HFFc6 (cell line): Measurements from ENCODE around the gene IFFO2. TPM values are rescaled to one million over a fixed set of nuclear protein-coding genes. Genes with fewer than 3 reads are reported as not detected.

Source experiments
- DNase-seq: peaks from one replicate; pipeline ENCODE4 v3.0.0-alpha.2; 2018
- H3K27ac Mint-ChIP-seq: 2 replicates; pipeline ENCODE4 v1.8.0; 2020; ENCODE audit warnings: mild to moderate bottlenecking, mixed read lengths
- H3K27me3 Mint-ChIP-seq: 2 replicates; pipeline ENCODE4 v1.8.0; 2021; ENCODE audit warnings: mild to moderate bottlenecking, moderate library complexity, mixed read lengths; ENCODE audit not compliant: insufficient read depth
- H3K36me3 Mint-ChIP-seq: 2 replicates; pipeline ENCODE4 v1.8.0; 2021; ENCODE audit warnings: low read depth, mixed read lengths
- H3K4me1 Mint-ChIP-seq: 2 replicates; pipeline ENCODE4 v1.8.0; 2020; ENCODE audit warnings: low read depth, mixed read lengths
- H3K4me3 Mint-ChIP-seq: 2 replicates; pipeline ENCODE4 v1.8.0; 2020; ENCODE audit warnings: mild to moderate bottlenecking, moderate library complexity, mixed read lengths
- H3K9me3 Mint-ChIP-seq: 2 replicates; pipeline ENCODE4 v1.8.0; 2020; ENCODE audit warnings: mild to moderate bottlenecking, mixed read lengths
- total RNA-seq, 6 experiments: library from RNA; stranded (reverse); fragmentation: NEBNext Ultra II Directional; extraction: Animal tissue kit (Norgen Biotek cat#: 25700); gene quantifications; 2 replicates in 1 of 6; 3 replicates in 5 of 6; pipeline ENCODE4 v1.2.3, GENCODE V29; 2021
- TF ChIP-seq, protein P1 (sequence below): fragments of 200-600 bp; sonication (generic); IDR thresholded peaks from 2 replicates; pipeline ENCODE4 v1.5.0; 2021; ENCODE audit warnings: antibody characterized with exemption, mild to moderate bottlenecking

Gene IFFO2
- total RNA-seq, 6 experiments from 2014 or later: 19.9 to 28.9 (median 21.0) TPM

DNA sequence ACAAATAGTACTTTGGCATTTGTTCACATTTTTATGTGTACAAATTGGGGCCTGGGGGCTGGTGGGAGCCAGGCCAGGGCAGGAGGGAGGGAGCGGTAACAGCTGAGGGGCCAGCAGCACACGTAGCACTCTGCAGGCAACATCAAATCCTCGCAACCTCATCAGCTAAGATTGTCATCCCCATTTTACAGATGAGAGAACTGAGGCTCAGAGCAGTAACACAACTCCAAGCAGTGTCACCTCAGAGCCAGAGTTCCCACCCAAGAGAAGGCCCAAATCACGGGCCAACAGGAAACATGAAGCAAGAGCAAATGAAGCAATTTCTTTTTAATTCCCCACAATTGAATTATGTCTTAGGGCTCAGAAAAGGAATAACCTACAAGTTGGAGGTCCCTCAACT lies 14.1 kb downstream of the IFFO2 start:
- peak overlapping the region; percentile 56; the same call in 1 of the 2 replicates for H3K27ac Mint-ChIP-seq
- peaks cover 4% of the 10 kb centered on the region for H3K27me3 Mint-ChIP-seq
- TF ChIP-seq, protein P1, sequence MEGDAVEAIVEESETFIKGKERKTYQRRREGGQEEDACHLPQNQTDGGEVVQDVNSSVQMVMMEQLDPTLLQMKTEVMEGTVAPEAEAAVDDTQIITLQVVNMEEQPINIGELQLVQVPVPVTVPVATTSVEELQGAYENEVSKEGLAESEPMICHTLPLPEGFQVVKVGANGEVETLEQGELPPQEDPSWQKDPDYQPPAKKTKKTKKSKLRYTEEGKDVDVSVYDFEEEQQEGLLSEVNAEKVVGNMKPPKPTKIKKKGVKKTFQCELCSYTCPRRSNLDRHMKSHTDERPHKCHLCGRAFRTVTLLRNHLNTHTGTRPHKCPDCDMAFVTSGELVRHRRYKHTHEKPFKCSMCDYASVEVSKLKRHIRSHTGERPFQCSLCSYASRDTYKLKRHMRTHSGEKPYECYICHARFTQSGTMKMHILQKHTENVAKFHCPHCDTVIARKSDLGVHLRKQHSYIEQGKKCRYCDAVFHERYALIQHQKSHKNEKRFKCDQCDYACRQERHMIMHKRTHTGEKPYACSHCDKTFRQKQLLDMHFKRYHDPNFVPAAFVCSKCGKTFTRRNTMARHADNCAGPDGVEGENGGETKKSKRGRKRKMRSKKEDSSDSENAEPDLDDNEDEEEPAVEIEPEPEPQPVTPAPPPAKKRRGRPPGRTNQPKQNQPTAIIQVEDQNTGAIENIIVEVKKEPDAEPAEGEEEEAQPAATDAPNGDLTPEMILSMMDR: no peak
- no peaks in the 10 kb centered on the region for H3K9me3 Mint-ChIP-seq
- H3K4me1 Mint-ChIP-seq: peaks cover 89% of the 10 kb centered on the region
- H3K4me3 Mint-ChIP-seq: no peak overlapping the region
- DNase-seq: no peak
- no peaks in the 10 kb centered on the region for H3K36me3 Mint-ChIP-seq

DNA sequence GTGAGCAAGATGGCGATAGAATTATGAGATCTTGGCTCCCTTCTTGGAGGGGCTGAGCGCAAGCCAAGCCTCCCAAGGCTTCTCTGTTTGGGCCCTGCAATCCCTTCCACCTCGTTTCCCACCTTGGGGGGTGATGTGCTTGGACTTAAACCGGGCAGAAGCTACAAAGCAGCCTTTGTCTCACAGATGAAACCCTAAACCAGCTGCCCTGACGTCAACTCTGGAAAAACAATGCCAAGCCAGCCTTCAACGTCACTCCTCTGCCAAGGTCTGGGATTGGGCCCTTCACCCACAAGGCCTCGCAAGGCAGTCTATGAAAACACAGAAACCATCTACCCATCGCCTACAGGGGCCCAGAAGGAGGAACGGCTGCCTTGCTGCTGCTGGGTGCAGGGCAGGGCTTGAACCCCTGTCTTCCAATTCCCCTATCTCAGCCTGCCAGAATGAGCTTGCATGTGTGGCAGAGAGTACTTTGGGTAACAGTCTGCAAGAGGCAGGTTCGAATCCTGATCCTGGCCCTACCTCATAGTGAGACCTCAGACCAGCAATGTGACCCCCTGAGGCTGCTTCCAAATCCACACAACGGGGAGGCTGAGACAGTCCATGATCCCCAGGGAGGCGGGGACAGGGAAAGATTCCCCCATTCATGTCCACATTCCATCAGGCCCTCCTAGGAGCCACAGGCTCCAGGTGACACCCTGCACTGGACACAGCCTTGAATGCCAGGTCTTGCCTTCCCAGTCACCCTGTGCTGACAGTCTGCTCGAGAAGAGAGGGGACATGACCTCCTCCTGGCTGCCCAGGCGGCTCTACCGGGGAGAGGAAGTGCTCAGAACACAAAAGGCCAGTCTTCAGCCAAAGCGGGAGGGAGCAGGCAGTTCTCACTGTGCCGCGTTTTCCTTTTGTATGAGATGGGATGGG lies 15.0 kb downstream of the IFFO2 start:
- Mint-ChIP-seq H3K4me1 (peaks cover 89% of the 10 kb centered on the region), H3K36me3 (no peaks in the 10 kb centered on the region), H3K27me3 (peaks cover 4% of the 10 kb centered on the region), H3K9me3 (no peaks in the 10 kb centered on the region), H3K4me3 (no peak overlapping the region), H3K27ac (peak overlapping the region; percentile 56)
- DNase-seq: no peak
- TF ChIP-seq, protein P1: no peak

DNA sequence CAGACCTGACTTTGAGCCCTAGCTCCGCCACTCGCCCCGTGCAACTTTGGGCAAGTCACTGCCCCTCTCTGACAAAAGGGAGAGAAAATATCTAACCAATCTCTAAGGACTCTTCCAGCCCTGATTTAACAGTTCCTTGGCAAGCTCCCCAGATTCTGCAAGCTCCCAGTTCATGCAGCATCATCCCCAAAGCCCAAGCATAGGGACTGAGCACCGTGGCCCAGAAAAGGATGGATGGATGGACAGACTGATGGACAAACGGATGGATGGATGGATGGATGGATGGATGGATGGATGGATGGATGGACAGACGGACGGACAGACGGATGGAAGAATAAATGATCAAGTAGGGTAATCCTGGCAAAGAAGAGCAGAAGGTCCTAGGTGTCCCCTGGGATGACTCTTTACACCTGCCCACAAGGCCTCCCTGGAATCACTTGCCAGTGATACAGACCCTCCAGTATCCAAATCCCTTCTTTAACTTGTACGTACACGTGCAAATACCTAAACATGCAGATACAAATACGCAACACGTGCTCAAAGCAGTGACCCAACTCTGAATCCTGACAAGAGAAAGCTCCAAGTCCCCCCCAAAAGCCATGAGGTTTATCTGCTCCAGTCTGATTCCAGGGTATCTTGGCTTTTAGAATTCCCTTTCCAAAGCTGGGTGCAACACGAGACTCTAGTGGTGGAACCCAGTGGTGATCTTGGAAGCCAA lies 16.0 kb downstream of the IFFO2 start:
- H3K9me3 Mint-ChIP-seq: no peaks in the 10 kb centered on the region
- no peaks in the 10 kb centered on the region for H3K36me3 Mint-ChIP-seq
- no peak overlapping the region for H3K4me3 Mint-ChIP-seq
- DNase-seq: no peak
- peaks cover 87% of the 10 kb centered on the region for H3K4me1 Mint-ChIP-seq
- H3K27ac Mint-ChIP-seq: peak overlapping the region; percentile 93
- TF ChIP-seq, protein P1: no peak
- H3K27me3 Mint-ChIP-seq: peaks cover 4% of the 10 kb centered on the region

DNA sequence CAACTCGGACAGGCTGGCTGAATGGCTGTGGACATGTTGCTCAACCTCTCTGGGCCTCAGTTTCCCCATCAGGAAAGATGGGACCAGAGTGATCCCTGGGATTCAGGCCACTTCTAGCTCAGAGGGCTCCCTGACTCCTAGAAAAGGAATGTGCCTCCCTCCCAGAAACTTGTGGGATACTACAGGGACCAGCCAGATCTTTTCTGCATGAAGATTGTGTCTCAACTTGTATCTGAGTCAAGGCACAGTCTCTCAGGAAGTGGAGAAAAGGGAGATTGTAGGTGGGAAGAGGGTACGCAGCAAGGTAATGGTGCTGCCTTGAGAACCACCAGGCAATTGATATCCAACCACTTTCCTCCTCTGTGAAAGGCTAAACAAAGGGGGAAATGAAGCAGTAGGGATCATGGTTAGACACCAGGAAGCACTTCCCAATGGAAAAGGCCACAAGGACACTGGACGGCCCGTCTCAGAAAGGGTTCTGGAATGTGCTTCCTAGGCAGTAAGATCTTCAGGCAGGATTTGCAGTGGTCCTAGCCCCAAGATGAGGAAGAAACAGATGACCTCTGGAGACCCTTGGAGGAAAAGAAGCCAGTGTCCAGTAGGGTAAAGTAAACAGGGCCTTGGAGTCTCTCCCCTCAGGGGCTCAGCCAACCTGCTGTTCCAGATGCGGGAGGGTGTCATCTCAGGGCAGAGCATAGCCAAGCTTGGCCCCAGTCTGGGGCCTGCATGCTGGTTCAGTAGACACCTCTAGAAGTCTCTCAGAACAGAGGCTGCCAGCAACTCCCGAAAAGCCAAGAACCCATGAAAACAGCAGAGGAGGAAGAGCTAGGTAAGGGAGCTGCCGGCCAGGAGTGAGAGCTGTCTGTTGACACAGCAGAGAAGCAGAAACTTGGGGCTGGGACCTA lies 16.8 kb downstream of the IFFO2 start:
- DNase-seq: peak; percentile 71
- Mint-ChIP-seq H3K4me3 (peak overlapping the region; percentile 66), H3K27ac (peak overlapping the region; percentile 93), H3K9me3 (no peaks in the 10 kb centered on the region), H3K36me3 (no peaks in the 10 kb centered on the region), H3K27me3 (peaks cover 4% of the 10 kb centered on the region), H3K4me1 (peaks cover 79% of the 10 kb centered on the region)
- TF ChIP-seq, protein P1: no peak

DNA sequence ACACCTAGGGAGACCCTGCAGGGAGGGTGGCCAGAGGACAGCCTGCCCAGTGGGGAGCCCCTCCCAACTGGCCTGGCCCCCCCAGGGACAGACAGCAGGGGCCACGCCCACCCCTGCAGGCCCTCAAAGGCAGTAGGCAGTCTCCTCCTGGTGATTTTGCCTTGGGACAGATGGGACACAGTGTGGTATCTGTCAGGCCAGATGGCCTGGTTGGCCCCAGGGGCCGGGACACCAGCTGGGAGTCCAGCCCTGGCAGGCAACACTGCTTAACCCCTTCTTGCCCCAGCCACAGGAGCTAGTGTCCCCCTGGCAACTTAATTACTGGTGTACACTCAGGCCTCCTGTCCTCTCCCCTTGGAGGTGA lies 17.8 kb downstream of the IFFO2 start:
- no peak overlapping the region for H3K4me3 Mint-ChIP-seq
- H3K27ac Mint-ChIP-seq: peak overlapping the region; percentile 93; the same call in 1 of the 2 replicates
- H3K27me3 Mint-ChIP-seq: peaks cover 3% of the 10 kb centered on the region; the same call in 1 of the 2 replicates
- no peaks in the 10 kb centered on the region for H3K36me3 Mint-ChIP-seq
- H3K4me1 Mint-ChIP-seq: peaks cover 69% of the 10 kb centered on the region
- TF ChIP-seq, protein P1: no peak
- DNase-seq: no peak
- H3K9me3 Mint-ChIP-seq: no peaks in the 10 kb centered on the region
